ENCODE data around the gene RPS26. TPM values are rescaled to one million over a fixed set of nuclear protein-coding genes. Genes with fewer than 3 reads are reported as not detected.

Gene RPS26
- total RNA-seq, 1 experiment from 2014 or later = 60.4 TPM

GRCh38 chr12:56061982-56062381, 20.3 kb downstream of the RPS26 start:
- no peaks in the 10 kb centered on the region for H3K9me3 Mint-ChIP-seq (ENCODE audit: unreplicated experiment)
- POLR2A ChIA-PET = no interaction called here
- no peak for TF ChIP-seq CTCF (IDR thresholded peaks at IDR 0.05; ENCODE audit: insufficient read depth in 1 of 2, low read depth in 1 of 2, low read length in 1 of 2, severe bottlenecking in 1 of 2, unreplicated experiment in 1 of 2)
- BruUV-seq (replicated peaks) = no TSS peak
- H3K4me3 Mint-ChIP-seq (ENCODE audit: unreplicated experiment) = no peak overlapping the region
- H3K27ac Mint-ChIP-seq (ENCODE audit: unreplicated experiment) = no peak overlapping the region
- CTCF ChIA-PET = no interaction called here
- Histone ChIP-seq H3K4me3 (ENCODE audit: low read depth, low read length) (no peak overlapping the region), H3K9me3 (no peaks in the 10 kb centered on the region), H3K36me3 (ENCODE audit: control insufficient read depth, insufficient read depth, low read length) (no peaks in the 10 kb centered on the region), H3K27me3 (replicated peaks; ENCODE audit: control insufficient read depth, insufficient read depth, low read length) (no peaks in the 10 kb centered on the region), H3K4me1 (no peaks in the 10 kb centered on the region; the same call in 1 of the 2 replicates)
- no peaks in the 10 kb centered on the region for H3K4me1 Mint-ChIP-seq (ENCODE audit: low read depth, unreplicated experiment)
- no peak for DNase-seq
- H3K36me3 Mint-ChIP-seq (ENCODE audit: insufficient read depth, unreplicated experiment) = no peaks in the 10 kb centered on the region
- no peaks in the 10 kb centered on the region for H3K27me3 Mint-ChIP-seq (ENCODE audit: insufficient read depth, unreplicated experiment)
- intact Hi-C loops (cut with micrococcal nuclease; ENCODE audit: unreplicated experiment) = no loop called here

GRCh38 chr12:56062996-56063395, 21.3 kb downstream of the RPS26 start:
- no peak overlapping the region for H3K4me3 Mint-ChIP-seq (ENCODE audit: unreplicated experiment)
- POLR2A ChIA-PET = no interaction called here
- no peak overlapping the region for H3K4me3 ChIP-seq (ENCODE audit: low read depth, low read length)
- CTCF ChIA-PET = no interaction called here
- no peaks in the 10 kb centered on the region for H3K9me3 Mint-ChIP-seq (ENCODE audit: unreplicated experiment)
- no TSS peak for BruUV-seq (replicated peaks)
- H3K4me1 Mint-ChIP-seq (ENCODE audit: low read depth, unreplicated experiment) = no peaks in the 10 kb centered on the region
- no peaks in the 10 kb centered on the region for H3K36me3 ChIP-seq (ENCODE audit: control insufficient read depth, insufficient read depth, low read length)
- H3K27me3 ChIP-seq (replicated peaks; ENCODE audit: control insufficient read depth, insufficient read depth, low read length) = no peaks in the 10 kb centered on the region
- H3K27ac Mint-ChIP-seq (ENCODE audit: unreplicated experiment) = no peak overlapping the region
- H3K36me3 Mint-ChIP-seq (ENCODE audit: insufficient read depth, unreplicated experiment) = no peaks in the 10 kb centered on the region
- no peaks in the 10 kb centered on the region for H3K9me3 ChIP-seq
- intact Hi-C loops (cut with micrococcal nuclease; ENCODE audit: unreplicated experiment) = no loop called here
- no peaks in the 10 kb centered on the region; the same call in 1 of the 2 replicates for H3K4me1 ChIP-seq
- no peak for TF ChIP-seq CTCF (IDR thresholded peaks at IDR 0.05; ENCODE audit: insufficient read depth in 1 of 2, low read depth in 1 of 2, low read length in 1 of 2, severe bottlenecking in 1 of 2, unreplicated experiment in 1 of 2)
- no peak for DNase-seq
- no peaks in the 10 kb centered on the region for H3K27me3 Mint-ChIP-seq (ENCODE audit: insufficient read depth, unreplicated experiment)

- Mint-ChIP-seq H3K4me3 (ENCODE audit: unreplicated experiment) (no peak overlapping the region), H3K9me3 (ENCODE audit: unreplicated experiment) (no peaks in the 10 kb centered on the region), H3K4me1 (ENCODE audit: low read depth, unreplicated experiment) (no peaks in the 10 kb centered on the region), H3K27me3 (ENCODE audit: insufficient read depth, unreplicated experiment) (no peaks in the 10 kb centered on the region), H3K36me3 (ENCODE audit: insufficient read depth, unreplicated experiment) (no peaks in the 10 kb centered on the region), H3K27ac (ENCODE audit: unreplicated experiment) (no peak overlapping the region)
- Histone ChIP-seq H3K9me3 (no peaks in the 10 kb centered on the region), H3K4me3 (ENCODE audit: low read depth, low read length) (no peak overlapping the region), H3K4me1 (0 out of 2 replicates have a peak, but pooled peaks cover 3% of the 10 kb centered on the region), H3K36me3 (ENCODE audit: control insufficient read depth, insufficient read depth, low read length) (no peaks in the 10 kb centered on the region), H3K27me3 (replicated peaks; ENCODE audit: control insufficient read depth, insufficient read depth, low read length) (no peaks in the 10 kb centered on the region)
- no TSS peak for BruUV-seq (replicated peaks)
- TF ChIP-seq CTCF (IDR thresholded peaks at IDR 0.05; ENCODE audit: insufficient read depth in 1 of 2, low read depth in 1 of 2, low read length in 1 of 2, severe bottlenecking in 1 of 2, unreplicated experiment in 1 of 2) = no peak
- ChIA-PET POLR2A (no interaction called here), CTCF (no interaction called here)
- intact Hi-C loops (cut with micrococcal nuclease; ENCODE audit: unreplicated experiment) = no loop called here
- no peak for DNase-seq
Observed at GRCh38 chr12:56071648-56072047, 29.9 kb downstream of the RPS26 start.

All from Caco-2 (cell line).